ENCODE data around the gene GSK3A.
"Not testable (repeated sequence)": the region's sequence is repeated elsewhere in the genome, so short reads cannot be mapped to it uniquely, and the experiment has no call there.

Gene GSK3A

DNA sequence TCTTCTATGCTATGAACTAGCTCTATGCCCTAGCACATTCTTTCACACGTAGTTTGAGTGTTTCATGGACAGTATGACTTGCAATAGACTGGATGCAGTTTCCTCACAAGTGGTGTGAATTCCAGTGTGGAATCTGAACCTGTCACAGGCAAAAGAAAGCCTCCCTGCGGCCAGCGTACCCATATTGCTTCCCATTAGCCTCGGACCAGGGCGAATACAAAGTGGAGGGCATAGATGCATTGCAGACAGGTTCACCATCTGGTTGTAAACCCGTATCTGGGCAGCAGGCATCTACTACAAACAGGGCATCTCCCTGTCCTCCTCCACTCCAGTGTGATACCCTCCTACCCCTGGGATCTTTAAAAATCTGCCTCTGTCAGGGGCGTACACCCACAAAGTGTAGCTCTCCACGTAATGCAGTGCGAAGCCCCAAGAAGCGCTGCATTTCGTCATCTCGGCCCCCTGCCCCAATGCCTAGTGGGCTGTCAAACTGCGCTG lies 25.3 kb upstream of the GSK3A start:
- DNase-seq: no peak

DNA sequence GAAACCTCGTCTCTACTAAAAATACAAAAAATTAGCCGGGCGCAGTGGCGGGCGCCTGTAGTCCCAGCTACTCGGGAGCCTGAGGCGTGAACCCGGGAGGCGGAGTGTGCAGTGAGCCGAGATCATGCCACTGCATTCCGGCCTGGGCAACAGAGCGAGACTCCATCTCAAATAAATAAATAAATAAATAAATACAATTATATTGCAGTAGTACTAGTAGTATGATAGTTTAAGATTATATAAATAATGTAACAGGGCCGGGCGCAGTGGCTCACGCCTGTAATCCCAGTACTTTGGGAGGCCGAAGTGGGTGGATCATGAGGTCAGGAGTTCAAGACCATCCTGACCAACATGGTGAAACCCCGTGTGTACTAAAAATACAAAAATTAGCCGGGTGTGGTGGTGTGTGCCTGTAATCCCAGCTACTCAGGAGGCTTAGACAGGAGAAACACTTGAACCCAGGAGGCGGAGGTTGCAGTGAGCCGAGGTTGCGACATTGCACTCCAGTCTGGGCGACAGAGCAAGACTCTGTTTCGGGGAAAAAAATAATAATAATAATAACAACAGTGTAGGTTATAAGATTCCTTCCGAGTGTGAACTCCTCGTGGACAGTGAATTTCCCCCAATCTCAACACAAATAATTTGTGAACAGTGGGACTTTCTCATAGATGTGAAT lies 24.7 kb upstream of the GSK3A start:
- not testable (repeated sequence) for DNase-seq

DNA sequence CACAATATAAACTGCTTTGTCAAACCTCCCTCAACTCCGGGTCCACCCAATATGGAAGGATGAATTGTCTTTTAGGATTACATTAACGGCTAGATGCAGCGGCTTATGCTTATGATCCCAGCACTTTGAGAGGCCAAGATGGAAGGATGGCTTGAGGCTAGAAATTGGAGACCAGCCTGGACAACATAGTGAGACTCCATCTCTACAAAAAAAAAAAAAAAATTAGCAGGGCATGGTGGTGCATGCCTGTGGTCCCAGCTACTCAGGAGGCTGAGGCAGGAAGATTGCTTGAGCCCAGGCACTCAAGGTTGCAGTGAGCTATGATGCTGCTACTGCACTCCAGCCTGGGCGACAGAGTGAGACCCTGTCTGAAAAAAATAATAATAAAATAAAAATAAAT lies 23.7 kb upstream of the GSK3A start:
- not testable (repeated sequence) for DNase-seq

DNA sequence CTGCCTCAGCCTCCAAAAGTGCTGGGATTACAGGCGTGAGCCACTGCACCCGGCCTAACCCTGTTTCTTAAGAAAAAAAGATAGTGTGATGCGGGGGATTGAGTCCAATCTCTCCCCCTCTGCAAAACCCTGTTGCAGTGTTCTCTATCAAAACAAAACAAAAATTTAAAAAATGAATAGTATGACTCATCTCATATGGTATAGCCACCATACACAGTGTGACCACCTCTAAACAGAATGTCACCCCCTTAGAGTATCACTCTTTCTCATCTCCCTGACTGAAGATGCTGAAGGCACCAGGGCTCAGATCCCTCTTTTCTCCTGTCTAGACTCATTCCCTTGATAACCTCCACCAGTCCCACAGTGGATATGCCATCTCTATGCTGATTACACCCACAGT lies 19.4 kb upstream of the GSK3A start:
- no peak for DNase-seq

DNA sequence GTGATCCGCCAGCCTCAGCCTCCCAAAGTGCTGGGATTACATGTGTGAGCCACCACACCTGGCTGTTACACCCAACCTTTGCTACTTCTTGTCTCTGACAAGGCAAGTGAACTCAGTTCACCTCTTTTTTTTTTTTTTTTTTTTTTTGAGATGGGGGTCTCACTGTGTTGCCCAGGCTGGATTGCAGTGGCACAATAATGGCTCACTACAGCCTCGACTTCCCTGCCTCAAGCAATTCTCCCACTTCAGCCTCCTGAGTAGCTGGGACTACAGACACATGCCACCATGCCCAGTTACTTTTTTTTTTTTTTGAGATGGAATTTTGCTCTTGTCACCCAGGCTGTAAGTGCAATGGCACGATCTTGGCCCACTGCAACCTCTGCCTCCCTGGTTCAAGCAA lies 15.4 kb upstream of the GSK3A start:
- DNase-seq: not testable (repeated sequence)

DNA sequence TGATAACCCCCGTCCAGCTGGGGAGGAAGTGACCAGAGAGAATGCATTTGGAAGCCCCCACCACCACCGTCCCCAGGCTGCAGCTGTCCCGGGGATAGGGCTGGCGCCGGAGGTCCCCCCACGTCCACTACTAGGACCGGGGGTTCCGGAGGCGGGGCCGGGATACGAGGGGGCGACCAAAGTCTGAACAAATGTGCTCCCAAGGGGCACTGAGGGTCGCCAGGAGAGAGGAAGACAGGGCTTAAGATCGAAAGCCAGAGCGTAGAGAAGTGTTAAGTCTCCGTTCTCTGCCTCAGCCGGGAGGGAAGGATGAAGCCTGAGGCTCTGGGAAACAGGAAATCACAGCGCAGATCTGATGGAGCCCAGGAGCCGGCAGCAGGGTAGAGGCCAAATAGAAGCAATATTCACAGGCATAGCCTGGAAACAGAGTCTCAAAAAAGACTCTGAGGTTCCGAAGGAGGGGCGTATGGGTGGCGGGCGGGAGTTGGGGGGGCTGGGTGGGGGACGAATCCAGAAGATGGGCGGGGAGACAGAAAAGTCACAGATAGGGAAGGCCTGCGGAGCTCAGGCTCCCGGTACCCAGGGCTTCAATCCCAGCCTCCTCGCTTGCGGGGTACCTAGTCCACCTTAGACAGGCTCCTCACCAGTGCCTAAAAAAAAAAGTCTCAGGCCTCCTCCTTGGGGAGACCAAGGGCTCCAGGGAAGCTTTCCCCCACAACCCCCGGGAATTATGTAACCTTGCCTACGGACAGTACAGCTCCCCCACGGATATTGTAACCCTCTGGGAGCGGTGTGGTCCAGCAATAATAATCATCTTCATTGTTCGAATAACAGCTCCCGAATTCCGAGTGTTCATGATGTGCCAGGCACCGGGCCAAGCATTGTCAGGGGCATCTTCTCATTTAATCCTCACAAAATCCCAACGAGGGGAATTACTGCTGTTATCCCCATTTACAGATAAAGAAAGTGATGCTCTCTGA lies 13.7 kb upstream of the GSK3A start:
- peak; percentile 27 for DNase-seq

DNA sequence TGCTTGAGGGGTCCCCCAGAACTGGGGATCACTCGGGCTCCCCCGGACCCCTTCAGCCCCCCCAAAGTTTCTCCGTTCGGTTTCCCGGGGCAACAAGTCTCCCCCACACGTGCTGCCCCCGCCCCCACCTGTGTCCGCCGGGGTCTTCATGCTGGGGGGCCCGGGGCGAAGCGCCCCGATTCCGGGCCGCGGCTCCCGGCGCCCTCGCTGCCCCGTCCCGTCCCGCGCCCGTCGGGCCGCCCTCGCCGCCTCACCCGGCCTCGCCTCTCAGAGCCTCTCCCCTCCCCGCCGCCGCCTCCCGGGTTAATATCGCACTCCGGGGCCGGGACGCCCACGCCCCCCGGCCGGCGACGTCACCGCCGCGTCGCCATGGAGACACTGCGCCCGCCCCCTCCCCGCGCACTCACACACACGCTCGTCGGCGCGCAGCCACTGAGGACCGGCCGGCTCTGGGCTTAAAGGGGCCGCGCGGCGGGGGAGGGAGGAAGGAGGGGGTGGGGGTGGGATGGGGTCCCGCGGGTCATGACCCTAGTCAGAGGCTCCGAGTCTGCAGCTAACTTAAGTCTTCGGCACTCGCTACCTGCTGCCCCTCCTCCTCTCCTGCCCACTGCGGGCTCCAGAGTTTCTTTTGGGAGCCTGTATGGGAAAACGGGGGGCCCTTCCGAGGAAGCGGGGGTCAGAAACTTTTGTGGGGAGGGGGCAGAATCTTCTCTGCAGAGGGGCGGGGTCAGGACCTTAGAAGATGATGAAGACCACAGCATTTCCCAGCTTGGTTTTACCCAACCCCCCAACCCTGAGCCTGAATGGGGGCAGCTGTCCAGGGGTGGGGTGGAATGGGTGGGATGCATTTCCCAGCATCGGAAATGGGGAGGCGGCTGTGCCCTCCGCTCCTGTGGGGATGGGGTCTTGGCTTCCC lies 12.7 kb upstream of the GSK3A start, which contains the start of gene ERF:
TSS of gene ERF (minus strand) at position 279 of the 916 bp plus-strand sequence. CDS start at position 150, 129 bp downstream.
- DNase-seq: peak; percentile 78

DNA sequence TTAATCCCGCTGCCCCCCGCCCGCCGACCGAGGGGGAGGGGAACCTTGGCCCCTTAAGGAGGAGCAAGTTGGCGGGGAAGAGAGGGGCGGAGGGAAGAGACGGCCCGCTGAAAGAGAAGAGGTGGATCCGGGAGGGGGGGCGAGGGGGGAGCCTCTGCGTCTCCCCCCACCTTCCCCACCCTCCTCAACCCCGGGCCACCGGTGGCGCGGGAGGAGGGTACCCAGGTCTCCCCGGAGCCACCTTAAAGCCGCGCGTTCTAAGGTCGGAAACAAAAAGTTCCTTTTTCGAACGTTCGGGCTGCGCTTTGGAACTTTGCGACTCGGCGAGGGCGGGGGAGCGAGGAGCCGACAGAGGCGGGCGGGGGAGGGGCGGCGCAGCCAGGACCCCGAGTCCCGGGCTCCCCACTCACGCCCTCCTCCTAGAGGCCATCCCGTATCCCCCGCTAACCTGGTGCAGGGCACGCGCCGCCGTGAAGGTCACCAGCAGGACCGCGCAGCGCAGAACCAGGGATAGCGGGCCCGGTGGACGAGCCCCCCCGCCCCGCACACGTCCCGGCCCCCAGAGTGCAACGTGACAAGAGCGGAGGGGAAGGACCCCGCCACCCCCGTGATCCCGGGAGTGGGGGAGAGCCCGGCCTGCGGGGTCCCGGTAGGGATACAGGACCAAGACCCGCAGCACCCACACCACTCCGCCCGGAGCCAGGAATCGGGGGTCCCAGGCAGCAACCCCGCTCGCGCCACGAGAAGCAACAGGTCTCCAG lies 11.9 kb upstream of the GSK3A start:
- DNase-seq: peak; percentile 23

DNA sequence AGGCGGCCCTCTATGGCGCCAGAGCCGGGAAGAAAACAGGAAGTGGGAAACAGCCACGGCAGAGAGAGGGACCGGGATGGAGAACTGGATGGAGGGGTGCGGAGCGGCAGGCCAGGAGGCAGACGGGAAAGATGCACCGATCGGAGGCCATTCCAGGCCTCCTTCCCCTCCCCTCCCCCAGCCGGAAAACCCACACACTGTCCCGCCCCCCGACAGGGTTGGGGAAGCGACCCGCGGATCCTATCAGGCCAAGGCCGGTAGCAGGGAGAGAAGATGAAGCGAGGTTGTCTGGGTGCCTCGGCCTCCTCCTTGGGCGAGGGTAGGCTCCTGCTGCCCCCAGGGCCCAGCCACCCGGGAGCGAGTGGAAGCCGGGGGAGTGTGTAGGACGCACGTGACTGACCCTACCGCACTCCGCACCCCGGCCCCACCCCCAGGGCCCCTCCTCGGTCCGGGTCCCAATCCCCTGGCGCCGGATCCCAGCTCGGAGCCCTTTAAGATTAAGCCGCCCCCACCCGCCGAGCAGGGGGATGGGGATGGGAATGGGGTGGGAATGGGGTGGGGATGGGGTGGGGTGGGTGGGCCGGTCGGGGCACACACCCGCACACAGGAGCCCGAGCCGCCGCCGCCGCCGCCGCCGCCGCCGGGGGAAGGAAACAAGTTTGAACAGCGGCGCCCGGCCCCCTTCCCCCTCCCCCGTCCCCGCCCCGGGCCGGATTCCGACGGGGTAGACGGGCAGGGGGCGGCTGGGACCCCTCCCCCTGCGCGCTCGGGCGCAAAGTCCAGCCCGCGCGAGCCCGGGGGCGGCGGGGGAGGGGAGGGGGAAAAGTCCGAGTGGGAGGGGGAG lies 11.1 kb upstream of the GSK3A start:
- DNase-seq: peak; percentile 40

DNA sequence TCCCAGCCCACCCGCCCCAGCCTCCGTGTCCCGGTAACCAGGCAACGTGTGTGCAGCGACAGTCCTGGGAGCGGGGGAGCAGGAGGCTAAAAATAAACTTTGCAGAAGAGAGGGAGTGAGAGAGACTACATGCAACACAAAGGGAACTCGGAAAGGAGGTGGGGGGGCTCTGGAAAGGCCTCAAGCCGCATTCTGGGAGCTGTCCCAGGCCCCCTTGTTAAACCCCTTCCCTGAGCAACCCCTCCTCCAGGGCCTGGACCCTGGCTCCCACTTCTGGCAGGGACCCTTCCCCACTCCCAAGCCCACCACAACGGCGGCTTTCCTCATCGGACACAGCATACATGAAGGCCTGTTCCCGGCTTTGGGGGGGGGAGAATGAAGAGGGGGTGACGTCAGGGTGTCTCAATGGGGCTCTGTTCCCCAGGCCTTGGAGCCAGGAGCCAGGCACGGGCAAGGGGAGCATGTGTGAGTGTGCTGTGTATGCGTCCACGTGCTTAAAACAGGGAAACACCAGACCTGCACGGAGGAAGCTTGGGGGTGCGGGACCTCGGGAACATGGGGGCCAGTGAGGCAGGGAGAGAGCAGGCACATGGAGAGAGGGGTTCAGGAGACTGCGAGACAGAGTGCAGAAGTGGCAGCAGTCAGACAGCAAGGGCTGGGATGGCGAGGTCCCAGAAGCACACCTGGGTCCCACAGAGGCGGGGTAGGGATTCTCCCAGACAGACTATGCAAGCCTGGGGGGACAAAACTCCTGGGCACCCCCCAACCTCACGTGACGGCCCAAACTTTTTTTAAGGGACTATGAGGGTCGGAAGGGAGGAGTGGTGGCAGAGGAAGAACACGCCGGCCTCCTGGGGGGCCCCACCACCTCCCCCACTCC lies 10.2 kb upstream of the GSK3A start:
- no peak for DNase-seq

DNA sequence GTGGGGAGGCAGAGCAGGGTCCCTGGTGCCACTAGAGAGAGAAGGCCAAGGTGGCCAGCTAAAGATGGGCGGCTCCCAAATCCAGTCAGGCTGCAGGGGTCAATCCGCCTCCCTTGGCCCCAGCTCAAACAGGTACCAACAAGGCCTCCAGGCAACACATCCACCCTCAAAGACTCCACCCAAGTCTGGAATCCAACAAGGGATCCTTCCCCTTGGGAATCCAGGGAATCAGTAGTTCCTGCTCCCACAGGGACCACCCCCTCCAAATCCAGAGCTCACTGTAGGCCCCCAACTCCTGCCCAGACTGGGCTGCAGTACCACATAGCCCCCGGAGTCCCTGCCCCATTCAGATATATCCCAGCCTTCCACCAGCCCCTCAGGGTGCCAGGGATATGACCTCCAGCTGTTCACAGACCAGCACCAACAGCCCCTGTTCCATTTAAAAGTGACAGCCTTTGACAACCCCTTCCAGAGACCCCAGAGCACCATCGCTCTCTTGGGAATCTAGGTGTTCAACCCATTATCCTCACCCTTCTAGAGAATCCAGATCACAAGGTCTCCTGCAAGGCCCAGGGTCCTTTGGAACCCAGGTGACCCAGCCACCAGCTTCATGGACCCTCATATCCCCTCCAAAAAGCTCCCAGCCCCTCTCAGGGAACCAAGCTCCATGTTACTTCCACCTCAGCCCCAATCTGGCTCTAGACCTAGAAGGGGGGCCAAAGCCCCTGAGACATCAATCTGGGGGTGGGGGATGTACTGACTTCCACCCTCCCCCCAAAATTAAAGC lies 9.4 kb upstream of the GSK3A start:
- DNase-seq: no peak

DNA sequence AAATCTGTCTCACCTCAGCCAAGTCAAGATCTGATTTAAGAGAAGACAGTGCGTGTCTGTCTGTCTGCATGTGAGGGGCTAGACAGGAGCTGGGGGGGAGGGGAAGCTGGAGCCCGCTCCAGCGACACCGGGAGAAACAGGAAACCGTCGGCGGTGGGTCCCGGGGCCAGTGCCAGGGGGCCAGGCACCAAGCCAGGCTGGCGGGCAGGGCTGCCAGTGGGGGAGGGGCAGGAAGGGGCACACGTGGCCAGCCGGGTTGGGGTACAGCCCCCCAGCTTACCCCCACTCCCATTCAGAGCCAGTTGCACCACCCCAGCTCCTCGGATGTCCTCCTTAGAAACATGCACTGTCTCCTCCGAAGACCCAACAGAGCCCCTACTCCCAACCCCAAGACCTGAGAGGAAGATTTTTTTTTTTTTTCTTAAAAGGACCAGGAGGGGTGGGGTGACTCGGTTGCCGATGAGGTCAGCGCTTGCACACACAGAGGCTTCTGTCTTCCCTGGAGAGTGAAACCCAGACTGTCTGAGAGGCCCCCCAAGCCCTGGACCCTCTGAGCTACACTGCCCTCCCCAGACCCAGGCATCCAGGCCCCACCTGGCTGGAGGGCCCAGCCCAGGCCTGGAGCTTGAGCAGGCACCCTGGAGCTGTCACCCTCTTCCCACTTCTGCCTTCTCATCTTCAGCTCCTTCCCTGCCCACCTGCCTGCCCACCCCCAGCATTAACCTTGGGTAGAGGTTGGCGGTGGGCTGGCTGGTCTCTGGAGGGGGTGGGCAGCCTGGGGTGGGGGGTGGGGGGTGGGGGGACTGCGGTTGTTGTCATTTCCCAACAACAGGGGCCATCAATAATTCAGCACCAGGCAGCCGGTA lies 8.5 kb upstream of the GSK3A start:
- DNase-seq: no peak

DNA sequence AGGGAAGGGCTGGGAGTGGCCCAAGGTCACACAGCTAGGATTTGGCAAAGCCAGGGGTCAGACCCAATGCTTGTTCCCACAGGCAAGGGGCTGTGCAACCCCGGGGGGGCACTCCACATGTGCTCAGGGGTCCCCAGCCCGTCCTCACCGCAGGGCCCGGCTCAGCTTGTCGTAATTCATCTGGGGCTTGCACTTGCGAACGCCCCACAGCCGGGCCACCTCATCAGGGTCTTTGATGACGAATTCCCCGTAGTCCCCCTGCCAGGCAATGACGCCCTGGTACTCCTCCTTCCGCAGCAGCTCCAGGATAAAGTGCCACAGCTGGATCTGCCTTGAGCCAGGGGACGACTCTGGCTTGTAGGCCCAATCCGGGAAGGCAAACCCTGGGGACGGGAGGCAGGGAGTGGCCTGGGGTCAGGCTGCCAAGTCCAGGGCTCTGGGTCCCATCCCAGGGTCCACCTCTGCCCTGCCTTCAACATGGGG lies 7.8 kb upstream of the GSK3A start:
- DNase-seq: no peak

DNA sequence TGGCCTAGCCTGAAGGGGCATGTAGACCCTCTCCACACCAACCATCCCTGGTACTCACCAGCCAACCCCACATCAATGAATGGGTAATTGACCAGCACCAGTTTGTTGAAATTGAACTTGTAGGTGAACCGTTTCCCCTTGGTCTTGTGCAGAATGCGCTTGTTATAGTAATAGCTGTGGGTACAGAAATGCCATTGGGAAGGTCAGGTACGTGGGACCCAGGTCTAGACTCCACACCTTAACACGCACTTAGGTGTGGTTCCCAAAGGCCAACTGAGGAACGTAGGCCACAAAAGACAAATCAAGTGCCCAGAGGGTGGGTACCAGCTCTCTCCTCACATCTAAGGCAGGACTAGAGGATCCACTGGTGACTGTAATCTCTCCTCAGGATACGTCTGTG lies 7.4 kb upstream of the GSK3A start:
- no peak for DNase-seq

DNA sequence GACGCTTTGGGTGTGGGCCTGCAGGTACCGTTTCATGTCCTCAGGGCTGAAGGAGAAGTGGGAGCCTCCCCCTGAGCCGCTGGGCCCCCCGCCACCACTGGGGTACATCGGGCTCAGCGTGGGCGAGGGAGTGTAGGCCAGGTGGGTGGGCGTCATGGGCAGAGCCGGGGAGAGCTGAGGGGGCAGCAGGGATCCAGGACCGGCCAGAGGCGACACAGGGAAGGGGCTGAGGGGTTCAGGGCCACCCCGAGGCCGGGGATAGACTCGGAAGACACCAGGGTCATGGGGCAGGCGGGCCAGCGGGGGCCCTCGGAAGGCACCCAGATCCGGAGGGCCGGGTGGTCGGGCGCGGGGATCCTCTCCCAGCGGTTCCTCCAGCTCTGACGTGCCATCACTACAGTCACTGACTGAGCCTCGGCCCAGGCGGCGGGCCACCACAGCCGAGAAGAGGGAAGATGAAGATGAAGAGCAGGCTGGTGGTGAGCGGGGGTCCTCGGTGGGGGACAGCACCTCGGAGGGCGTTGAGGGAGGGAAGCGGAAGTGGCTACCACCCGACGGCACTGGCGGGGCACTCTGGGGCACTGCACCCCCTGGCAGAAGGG lies 6.8 kb upstream of the GSK3A start:
- DNase-seq: no peak

DNA sequence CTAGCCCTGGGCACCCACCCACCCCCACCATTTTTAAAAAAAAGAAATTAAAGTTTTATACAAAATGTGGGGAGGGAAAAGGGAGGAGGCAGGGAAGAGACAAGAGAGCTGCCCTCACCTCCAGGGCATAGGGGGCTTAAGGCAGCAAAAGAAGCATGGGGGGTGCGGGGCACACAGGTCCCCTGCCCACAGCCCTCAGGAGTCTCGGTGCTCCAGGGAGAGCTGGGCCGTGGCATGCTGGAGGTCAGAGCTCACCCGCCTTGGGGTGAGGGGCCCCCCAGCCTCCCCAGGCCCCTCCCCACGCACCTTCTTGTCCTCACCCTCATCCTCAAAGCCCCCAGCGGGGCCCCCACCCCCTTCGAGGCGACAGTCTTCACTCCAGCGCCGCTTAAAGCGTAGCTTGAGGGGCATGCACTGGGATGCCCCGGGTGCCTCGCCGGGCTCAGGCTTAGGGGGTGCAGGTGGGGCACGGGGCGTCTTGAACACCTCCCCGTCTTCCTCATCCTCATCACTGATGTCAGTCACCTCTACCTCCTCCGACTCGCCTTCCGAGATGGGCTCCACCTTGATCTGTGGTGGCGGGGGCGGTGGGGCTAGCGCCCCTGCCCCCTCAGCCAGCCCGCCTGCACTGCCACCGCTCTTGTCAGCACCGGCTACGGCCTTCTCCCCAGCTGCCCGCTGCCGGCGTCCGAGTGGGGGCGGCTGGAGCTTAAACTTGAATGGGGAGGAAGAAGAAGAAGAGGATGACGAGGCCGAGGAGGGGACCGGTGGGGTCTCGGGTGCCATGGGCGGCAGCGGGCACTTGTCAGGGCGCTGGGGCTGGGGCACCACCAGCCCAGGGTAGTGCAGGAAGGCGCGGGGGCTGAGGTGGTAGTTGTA lies 6.1 kb upstream of the GSK3A start:
- DNase-seq: no peak
